Stimulated activated CD4-positive, alpha-beta T cell treated with anti-CD3 and anti-CD28 coated beads, Interleukin-4, amount 100 ng/mL, for 4 hours (primary cell): ENCODE data around the gene ARL4D.
"Not testable (repeated sequence)": the region's sequence is repeated elsewhere in the genome, so short reads cannot be mapped to it uniquely, and the experiment has no call there.

Experiments used
- DNase-seq, 2 experiments: peaks; one replicate each; pipeline ENCODE4 v3.0.0-alpha.2; 2020

Gene ARL4D

DNA sequence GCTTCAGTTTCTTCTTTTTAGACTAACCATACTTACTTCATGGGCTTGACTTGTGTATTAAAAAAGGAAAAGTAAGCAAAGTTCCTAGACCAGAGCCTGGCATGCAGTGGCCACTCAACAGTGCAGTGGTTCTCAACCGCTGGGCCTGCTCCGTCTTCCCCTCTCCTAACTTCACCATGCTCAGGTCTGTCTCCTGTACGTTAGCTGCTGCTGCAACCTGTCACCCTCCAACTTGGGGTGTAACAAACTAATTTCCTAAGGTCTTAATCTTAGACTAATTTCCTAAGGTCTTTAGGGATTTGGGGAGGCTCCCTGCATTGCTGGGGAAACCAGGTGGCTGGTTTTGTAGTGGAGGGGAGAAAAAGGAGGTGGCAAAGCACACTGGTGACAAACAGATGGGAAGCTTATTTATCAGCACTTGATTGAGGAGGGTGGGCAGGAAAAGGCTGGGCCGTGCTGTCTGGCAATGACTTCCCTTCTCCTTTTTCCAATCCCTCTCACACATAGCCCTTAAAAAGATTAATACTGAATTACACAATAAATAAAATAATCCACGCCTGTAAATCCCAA, 2.2 kb upstream of the ARL4D start:
- DNase-seq: no peak

DNA sequence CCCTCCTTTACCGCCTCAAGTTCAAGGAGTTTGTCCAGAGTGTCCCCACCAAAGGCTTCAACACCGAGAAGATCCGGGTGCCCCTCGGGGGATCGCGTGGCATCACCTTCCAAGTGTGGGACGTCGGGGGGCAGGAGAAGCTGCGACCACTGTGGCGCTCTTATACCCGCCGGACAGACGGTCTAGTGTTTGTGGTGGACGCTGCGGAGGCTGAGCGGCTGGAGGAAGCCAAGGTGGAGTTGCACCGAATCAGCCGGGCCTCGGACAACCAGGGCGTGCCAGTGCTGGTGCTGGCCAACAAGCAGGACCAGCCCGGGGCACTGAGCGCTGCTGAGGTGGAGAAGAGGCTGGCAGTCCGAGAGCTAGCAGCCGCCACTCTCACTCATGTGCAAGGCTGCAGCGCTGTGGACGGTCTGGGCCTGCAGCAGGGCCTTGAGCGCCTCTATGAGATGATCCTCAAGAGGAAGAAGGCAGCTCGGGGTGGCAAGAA, 1.1 kb downstream of the ARL4D start:
- no peak for DNase-seq

DNA sequence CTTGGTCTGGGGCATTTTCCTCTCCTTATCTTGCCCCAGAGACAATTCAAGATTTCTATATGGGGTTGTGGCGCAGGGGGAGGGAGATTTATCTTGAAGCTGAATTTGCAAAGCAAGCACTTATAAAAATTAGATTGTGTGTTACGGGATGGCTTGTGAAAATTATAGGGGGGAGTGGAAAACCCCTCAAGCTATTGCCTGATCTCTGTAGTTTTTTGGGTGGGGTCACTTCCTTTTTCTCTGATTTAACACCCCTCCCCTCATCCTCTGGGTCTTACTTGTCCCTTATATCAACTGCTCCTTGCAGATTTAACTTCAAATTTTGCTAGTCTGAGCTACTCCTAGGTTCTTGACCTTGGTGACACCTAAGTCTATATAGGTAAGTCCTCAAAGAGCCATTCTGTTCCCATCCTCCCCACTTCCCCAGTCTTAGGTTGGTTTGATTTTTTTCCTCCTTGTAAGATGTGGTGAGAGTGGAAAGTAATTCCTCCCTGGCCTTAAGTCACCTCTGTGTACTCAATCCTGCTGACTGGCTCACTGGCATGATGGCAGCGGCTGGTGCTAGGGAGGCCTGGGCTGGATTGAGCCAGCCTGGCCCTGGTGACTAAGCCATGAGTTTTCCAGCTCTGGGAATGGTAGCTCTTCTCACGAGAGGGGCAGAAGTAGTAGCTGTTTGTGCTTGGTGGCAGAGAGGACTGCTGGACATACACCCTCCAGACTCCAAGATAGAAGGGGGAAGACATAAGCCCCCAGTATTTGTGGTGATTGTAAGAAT, 2.3 kb downstream of the ARL4D start:
- no peak for DNase-seq

DNA sequence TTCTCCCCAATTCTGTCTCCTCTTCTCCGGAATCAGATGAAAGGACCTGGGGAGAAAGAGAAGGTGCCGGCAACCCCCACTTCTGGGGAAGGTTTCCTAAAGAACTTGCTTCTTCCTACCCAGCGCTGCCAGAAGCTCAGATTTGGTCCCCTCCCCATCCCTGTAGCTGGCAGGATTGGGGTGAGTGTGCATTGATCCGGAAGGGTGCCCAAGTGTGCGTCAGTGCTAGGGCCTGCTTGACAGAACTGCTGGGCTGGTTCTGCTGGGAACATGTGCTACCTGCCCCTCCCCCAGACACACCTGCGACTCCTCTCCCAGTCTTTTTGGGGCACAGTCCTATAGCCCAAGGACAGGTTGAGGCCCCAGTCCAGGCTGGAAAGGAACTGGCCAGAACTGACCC, 3.3 kb downstream of the ARL4D start:
- DNase-seq: no peak

DNA sequence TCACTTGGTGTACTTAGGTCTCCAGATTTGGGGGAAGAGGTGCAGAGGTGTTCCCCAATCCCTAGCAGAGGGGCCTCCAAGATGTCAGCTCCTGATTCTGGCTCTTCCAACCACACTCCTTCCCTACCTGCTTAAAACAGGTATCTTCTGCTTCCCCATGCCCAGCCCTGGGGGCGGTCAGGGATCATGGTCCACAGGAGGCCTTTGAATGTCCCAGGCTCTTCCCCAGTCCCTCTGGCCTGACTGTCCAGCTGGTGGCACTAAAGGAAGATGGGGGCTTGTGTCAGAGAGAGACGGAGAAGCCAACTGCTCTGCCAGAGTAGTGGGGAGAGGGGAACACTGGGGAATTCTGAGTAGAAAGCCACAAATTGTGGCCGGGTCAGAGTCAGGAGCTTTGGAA, 3.8 kb downstream of the ARL4D start:
- DNase-seq: no peak

DNA sequence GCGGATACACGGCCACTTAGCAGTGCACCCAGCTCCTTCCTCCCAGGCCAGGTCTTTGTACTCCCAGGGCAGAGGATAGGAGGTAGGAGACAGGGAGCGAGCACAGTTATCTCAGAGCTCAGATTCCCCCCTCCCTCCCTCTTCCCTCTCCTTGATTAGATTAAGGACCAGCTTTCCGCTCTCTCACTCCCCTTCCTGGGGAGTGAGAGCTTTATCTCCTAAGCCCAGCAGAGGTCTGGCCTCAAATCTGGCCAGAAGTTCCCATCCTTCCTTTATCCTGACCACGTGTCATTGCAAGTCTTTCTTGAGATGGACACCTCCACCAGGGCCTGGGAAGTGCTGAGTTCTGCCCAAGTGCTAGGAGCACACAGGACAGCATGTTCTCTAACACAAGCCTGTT, 5.1 kb downstream of the ARL4D start:
- no peak for DNase-seq

DNA sequence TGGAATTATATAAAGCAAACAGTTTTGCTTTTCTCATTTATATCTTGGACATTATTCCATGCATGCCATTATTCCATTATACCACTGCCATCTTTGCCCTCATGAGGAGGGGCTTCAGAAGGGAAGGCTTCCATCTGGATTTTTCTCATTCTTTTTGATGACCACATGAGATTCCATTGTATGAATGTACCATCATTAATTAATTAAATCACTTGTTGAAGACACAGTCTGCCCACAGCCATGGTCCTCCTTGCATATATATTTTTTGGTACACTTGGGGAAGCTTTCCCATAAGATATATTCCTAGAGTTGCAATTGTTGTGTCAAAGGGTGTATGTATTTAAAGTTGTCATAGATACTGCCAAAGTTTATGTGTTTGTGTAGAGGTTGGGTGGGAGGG, 7.1 kb downstream of the ARL4D start:
- DNase-seq: no peak

DNA sequence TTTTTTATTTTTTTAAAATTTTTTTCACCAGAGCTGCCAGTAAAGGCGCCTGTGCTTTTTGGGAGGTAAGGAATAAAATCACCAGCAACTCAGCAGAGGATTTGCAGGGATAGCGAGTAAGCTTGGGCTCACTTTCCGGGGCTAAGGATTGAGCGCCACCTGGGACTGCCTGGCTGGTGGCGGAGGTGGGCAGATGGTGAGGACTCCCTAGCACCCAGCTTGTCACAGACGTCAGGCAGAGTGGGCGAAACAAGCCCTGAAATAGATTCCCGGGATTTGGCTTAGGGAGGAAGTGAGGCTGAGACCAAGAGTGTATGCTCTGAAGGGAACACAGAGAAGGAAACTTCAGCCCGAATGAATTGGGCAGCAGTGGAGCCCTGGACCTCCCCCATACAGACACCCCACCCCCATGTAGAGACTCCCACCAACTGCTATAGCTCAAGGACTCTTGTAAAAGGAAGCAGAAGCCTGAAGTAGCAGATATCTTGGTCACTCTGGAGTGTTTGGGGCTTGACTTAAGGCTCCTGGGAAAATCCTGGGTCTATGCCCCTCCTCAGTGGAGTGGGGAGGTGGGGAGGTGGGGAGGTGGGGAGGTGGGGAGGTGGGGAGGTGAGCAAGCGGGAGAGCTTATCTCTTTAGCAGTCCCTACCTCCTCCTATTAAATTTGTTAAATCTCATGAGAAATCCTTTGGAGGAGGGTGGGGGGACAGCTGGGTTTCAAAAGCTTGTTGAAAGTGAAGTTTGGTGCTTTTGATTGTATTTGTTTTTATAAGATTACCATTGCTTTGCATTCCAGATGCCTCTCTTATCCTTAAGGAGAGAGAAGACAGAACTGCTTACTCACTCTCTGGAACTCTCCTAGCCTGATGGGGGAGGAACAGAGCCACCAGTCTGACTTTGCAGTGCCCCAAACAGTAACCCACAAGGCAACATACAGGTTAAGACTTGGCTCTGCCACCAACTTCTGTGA, 8.2 kb downstream of the ARL4D start:
- no peak for DNase-seq

DNA sequence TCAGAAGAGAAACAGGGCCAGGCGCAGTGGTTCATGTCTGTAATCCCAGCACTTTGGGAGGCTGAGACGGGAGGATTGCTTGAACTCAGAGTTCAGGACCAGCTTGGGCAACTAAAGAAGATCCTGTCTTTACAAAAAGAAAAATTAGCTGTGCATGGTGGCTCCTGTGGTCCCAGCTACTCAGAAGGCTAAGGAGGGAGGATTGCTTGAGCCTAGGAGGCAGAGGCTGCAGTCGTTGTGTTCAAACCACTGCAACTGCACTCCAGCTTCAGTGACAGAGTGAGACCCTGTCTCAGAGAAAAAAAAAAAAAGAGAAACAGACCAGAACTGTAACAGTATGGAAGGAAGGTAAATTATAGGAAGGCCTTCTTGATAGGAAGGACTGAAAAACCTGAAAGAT, 10.3 kb downstream of the ARL4D start:
- DNase-seq: no peak

DNA sequence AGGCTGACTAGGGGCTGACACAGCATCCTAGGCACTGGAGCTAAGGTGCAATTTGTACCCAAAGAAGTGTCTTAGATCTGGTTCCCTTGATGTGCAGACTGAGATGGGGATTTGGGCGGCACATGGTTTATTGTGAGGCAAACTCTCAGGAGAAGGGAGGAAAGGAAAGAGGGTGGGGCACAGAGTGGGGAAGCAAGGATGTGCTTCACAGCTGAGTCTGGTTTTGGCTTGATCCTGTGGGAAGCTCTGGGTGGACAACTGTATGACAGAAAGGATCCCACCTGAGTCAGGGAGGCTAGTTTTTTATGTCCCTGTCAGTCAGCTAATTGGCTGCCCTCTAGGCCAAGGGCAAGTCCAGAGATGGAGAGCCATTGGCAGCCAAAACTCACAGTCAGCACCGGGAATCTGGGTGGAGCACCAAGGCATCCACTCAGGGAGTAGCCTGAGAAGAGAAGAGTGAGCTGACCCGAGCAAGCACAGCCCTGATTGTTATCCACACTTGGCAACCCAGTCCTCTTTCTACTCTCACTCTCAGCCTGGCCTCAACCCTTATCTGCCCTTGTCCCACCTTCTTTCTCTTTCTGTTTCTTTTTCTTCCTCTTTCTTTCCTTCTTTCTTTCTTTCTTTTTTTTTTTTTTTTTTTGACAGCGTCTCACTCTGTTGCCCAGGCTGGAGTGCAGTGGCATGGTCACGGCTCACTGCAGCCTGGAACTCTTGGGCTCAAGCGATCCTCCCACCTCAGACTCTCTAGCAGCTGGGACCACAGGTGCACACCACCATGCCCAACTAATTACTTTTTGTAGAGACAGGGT, 12.0 kb downstream of the ARL4D start:
- DNase-seq: no peak

DNA sequence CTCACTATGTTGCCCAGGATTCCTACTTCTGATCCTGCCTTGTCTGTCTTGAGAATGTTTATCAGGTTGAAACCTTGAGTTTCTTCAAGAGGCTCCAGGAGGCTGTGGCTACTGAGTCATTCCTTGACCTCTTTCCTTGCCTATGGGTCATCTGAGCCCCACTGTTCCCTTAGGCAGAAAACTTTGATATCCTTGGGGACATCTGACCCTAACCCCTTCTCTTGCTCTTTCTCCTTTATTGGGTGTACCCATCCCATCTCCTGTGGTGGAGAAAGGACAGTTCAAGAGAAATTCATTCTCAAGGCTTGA, 12.5 kb downstream of the ARL4D start:
- DNase-seq: no peak

DNA sequence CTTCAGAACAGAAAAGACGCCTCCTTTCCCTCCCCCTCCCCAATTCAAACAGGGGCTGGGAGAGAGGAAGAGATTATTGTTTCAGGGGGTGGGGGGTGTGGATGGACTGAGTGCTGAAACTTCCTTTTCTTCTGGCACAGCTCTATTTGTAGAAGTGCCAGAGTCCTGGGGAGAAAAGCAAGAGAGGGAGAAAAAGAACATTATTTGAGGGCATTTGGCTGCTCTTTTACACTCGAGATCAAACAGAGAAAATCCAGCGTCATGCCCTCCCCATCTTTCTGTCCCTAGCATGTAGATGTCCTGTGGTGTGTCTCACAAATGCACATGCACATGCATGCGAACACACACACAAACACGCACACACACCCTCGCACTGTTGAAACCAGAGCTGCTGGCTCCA, 13.0 kb downstream of the ARL4D start:
- DNase-seq: no peak

DNA sequence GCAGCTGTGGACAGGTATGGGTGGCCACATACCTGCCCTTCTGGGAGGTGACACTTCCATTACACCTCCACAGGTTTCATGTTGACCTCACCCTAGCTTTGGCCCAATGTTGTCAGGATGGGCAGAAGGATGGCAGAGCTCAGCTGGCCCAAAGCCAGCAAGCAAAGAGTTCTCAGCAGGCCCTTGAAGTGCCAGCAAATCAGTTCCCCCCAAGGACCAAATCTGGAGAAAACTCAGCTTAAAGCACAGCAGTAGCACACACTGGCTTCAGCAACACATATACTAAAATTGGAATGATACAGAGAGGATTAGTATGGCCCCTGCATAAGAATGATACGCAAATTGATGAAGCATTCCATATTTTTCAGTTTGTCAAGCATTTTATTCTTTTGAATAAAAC, 13.4 kb downstream of the ARL4D start:
- DNase-seq: no peak

DNA sequence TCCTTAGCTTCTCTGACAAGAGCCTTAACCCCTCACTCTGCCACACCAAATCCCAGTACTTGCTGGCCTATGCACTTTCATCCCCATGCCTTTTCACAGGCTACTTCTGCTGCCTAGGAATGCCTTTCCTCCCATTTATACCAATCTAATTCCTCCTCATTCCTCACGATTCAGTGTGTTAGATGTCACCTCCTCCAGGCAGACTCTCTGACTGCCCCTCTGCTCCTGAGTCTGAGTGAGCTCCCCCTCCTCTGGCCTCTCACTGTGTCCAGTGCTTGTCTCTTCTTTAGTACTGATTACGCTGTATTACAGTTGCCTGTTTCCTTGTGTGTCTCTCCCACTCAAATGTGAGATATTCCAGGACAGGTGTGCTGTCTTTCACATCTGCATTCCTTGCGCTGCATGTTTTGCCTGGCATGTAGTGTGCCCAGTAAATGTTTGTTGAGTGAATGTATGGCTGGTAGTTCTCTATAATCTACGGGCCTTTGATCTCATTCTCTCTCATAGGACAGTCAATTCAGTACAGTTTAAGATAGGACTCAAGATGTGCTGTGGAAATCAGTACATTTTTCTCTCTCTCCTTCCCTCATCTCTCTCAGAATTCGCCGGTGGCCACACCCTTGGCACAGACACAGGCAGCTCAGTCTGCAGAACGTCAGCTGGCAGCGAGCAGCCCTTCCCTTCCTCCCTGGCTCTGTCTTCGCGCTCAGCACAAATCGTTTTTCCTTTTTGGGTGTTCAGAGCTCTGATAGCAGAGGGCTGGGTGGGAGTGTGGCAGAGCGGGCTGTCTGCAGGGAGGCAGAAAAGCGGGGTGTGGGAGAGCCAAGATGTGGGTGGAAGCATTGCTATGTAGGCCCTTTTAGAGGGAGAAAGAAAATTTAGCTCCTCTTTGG, 18.5 kb downstream of the ARL4D start:
- DNase-seq: no peak

DNA sequence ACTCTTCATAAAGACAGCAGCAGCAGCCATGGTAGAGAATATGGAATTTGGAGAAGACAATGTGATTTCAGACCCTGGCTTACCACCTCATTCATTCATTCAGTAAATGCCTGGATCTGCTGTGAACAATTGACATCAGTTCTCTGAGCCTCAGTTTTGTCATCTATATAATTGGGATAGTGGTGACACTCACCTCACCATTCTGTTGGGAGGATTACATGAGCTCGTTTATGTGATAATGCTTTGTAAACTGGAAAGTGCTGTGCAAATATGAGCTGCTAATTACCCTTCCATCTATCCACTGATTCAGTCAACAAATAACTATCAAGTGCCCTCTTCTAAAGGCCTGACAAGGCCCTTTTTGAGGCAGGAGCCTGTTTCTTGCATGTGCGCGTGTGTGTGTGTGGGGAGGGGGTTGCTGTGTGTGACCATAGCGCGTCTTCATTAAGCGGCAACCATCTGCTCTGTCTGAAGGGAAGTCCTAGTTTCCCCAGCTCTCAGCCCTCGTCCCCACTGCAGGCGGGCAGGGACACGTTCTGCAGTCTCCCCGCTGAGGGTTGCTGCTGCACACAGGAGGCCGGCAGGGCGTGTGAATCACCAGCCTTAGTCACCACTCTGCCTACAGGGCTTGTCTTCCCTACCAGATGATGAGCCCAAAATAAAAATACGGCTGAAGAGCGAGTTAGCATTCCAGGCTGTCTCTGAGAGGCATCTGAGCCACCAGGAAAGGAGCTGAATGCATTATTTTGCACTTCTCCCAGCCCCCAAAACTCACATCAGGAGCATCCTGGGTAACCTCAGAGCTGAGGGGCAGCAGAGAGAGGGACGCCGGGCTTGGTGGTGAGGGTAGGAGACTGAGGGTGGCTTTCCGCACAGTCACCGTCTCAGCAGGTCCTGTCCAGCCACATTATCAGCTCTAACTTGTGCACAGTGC, 19.9 kb downstream of the ARL4D start:
- no peak for DNase-seq

DNA sequence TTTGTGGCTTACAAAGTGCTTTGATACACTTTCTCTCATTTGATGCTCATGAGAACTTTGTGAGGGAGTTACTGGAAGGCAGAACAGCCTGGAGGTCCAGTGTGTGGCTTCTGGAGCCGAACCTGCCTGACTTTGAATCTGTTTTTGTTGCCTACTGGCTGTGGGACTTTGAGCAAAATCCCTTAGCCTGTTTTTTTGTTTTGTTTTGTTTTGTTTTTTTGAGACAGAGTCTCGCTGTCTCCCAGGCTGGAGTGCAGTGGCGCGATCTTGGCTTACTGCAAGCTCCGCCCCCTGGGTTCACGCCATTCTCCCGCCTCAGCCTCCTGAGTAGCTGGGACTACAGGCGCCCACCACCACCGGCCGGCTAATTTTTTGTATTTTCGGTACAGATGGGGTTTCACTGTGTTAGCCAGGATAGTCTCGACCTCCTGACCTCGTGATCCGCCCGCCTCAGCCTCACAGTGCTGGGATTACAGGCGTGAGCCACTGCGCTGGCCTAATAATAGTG, 20.6 kb downstream of the ARL4D start:
- DNase-seq: not testable (repeated sequence)

DNA sequence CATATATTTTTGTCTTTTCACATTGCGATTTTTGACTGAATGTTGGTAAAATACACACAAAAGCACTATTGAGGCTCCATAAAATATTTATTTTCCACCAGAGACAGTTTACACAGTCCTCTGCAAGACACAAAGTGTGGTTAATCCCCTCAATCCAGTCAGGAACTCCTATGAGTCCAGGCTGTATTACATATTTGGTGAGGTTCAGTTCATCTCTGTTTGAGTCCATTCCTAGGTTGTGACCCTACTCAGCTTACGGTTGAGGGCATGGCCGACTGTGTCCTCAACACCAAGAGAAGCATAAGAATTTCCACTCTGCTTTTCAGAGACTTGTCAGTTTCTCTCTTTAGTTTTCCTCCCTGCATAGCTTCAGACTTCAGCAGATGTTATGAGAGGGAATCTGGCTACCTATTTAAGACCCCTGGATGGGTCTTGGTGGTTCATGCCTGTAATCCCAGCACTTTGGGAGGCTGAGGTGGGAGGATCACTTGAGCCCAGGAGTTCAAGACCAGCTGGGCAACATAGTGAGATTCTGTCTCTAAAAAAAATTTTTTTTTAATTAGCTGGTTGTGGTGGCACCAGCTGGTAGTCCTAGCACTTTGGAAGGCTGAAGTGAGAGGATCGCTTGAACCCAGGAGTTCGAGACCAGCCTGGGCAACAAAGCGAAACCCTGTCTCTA, 25.1 kb downstream of the ARL4D start:
- DNase-seq: no peak

DNA sequence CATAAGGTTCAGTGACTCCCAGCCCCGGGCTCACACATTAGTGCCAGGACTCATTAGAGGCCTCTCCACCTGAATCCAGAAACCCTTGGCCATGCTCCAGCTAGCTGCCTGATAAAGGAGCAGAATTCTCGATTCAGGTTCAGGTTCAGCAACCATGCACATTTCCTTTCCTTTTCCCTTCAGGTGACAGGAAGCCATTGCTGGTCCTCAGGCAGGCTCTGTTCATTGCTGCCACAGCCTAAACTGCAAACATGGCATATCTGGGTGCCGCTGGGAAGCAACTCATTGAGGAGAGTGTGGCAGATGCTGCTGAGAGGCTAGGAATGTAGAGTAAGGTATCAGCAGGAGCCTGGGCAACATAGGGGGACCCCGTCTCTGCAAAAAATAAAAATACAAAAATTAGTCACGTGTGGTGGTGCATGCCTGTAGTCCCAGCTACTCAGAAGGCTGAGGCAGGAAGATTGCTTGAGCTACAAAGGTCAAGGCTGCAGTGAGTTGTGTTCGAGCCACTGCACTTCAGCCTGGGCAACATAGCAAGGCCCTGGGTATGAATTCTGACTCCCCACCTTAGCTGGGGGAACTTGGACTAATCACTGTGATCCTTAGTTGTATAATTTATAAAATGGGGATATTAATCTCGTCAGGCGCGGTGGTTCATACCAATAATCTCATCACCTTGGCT, 28.7 kb downstream of the ARL4D start:
- no peak for DNase-seq

DNA sequence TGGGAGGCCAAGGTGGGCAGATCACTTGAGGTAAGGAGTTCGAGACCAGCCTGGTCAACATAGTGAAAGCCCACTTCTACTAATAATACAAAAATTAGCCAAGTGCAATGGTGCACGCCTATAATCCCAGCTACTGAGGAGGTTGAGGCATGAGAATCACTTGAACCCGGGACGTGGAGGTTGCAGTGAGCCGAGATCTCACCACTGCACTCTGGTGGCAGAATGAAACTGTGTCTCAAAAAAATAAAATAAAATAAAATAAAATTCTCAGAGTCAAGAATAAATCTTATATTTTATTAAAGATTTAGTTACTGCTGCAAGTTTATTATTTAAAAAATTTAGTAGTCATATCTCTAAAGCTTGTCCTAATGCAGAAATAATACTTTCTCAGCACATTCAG, 29.7 kb downstream of the ARL4D start:
- DNase-seq: no peak
